Gastroesophageal sphincter (tissue), 3 donors: ENCODE results near the gene UGCG.

Source experiments
- POLR2A ChIP-seq, 2 donors: fragments of 450-650 bp; IDR thresholded peaks; one replicate each; pipeline ENCODE4 v1.6.1; 2017; ENCODE audit warnings: antibody characterized with exemption in 2 of 2, mild to moderate bottlenecking in 2 of 2, moderate library complexity in 1 of 2
- TF ChIP-seq, protein P1 (sequence below), 4 experiments: fragments of 200-600 bp in 2 of 4; fragments of 450-650 bp in 2 of 4; sonication (generic) in 1 of 4; IDR thresholded peaks; one replicate each; pipeline ENCODE4 v1.5.1; 2017 to 2019; ENCODE audit warnings: antibody characterized with exemption in 4 of 4, mild to moderate bottlenecking in 2 of 4, moderate library complexity in 2 of 4

DNA sequence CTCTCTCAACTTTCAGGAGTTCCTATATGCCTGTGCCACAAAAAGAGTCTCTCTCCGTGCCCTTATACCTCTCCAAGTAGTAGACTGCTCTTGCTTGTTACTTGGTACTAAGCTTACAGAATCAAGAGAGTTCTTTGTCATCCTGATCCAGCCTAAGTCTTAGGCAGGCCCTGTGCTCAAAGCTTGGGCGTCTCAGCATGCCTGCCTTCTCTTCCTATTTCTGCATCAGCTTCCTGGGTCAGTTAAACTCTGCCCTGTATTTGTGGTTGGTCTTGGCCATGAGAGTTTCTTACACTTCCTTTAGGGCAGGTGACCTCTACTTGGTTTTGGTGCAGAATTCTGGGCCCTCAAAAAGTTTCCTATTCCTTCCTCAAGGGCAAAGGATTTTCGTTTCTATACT, 33.0 kb upstream of the UGCG start:
- TF ChIP-seq, protein P1, sequence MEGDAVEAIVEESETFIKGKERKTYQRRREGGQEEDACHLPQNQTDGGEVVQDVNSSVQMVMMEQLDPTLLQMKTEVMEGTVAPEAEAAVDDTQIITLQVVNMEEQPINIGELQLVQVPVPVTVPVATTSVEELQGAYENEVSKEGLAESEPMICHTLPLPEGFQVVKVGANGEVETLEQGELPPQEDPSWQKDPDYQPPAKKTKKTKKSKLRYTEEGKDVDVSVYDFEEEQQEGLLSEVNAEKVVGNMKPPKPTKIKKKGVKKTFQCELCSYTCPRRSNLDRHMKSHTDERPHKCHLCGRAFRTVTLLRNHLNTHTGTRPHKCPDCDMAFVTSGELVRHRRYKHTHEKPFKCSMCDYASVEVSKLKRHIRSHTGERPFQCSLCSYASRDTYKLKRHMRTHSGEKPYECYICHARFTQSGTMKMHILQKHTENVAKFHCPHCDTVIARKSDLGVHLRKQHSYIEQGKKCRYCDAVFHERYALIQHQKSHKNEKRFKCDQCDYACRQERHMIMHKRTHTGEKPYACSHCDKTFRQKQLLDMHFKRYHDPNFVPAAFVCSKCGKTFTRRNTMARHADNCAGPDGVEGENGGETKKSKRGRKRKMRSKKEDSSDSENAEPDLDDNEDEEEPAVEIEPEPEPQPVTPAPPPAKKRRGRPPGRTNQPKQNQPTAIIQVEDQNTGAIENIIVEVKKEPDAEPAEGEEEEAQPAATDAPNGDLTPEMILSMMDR (IDR thresholded peaks at IDR 0.05), result no peak
- no peak for TF ChIP-seq POLR2A (IDR thresholded peaks at IDR 0.05)
